Left ventricle myocardium inferior (tissue), 1 donor: ENCODE data around the gene C16orf87. TPM values are rescaled to one million over a fixed set of nuclear protein-coding genes. Genes with fewer than 3 reads are reported as not detected.
"Not testable (repeated sequence)": the region's sequence is repeated elsewhere in the genome, so short reads cannot be mapped to it uniquely, and the experiment has no call there.

ENCODE experiments used
- DNase-seq: peaks from one replicate; pipeline ENCODE4 v3.0.0-alpha.2; 2020
- H3K27ac ChIP-seq: fragments of 200-600 bp; replicated peaks from 2 replicates; pipeline ENCODE4 v1.8.0; 2021
- H3K27me3 ChIP-seq: fragments of 200-600 bp; 2 replicates; pipeline ENCODE4 v1.8.0; 2021; ENCODE audit warnings: low read depth
- H3K36me3 ChIP-seq: fragments of 200-600 bp; 2 replicates; pipeline ENCODE4 v1.8.0; 2021
- H3K4me1 ChIP-seq: fragments of 200-600 bp; 2 replicates; pipeline ENCODE4 v1.8.0; 2021
- H3K4me3 ChIP-seq: fragments of 200-600 bp; 2 replicates; pipeline ENCODE4 v1.8.0; 2021; ENCODE audit warnings: mild to moderate bottlenecking, moderate library complexity
- H3K9me3 ChIP-seq: fragments of 200-600 bp; replicated peaks from 2 replicates; pipeline ENCODE4 v1.8.0; 2021
- intact Hi-C: fragments of 100-400 bp; cut with micrococcal nuclease; formaldehyde crosslinking; loops from one replicate; pipeline ENCODE4 v1.11.0; 2022
- total RNA-seq: library from RNA; stranded (reverse); fragmentation: NEBNext Ultra II Directional; extraction: Animal tissue kit (Norgen Biotek cat#: 25700); gene quantifications from one replicate; pipeline ENCODE4 v1.2.1, GENCODE V29; 2021
- TF ChIP-seq, protein P1 (sequence below): fragments of 200-600 bp; IDR thresholded peaks from 2 replicates; pipeline ENCODE4 v1.8.0; 2021; ENCODE audit warnings: antibody characterized with exemption, mild to moderate bottlenecking, borderline replicate concordance
- donor health status: DM: no; HTN: yes; CAD: no; lungs with severe emphysema.

The C16orf87 gene
- total RNA-seq, 1 donor from 2014 or later = 12.5 TPM

DNA sequence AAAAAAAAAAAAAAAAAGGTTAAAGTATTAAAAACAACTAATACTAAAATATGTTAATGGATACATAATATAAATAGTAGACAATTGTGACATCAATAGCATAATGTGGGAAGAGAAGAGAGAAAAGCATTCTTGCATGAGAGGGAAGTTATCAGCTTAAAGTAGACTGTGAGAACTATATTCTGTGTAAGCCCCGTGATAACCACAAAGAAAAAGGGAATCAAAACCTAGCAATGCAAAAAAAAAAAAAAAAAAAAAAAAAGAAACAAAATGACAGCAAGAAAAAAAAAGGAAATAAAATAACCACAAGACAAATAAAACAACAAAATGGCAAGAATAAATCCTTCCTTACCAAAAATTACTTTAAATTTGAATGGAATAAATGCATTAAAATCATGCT is 43.1 kb downstream of the C16orf87 start:
- intact Hi-C loops = no loop called here
- Histone ChIP-seq H3K4me3 (no peak overlapping the region), H3K27me3 (no peaks in the 10 kb centered on the region), H3K36me3 (no peaks in the 10 kb centered on the region), H3K27ac (no peak overlapping the region), H3K4me1 (peaks cover 37% of the 10 kb centered on the region), H3K9me3 (peaks cover 9% of the 10 kb centered on the region)
- no peak for DNase-seq
- TF ChIP-seq, protein P1, sequence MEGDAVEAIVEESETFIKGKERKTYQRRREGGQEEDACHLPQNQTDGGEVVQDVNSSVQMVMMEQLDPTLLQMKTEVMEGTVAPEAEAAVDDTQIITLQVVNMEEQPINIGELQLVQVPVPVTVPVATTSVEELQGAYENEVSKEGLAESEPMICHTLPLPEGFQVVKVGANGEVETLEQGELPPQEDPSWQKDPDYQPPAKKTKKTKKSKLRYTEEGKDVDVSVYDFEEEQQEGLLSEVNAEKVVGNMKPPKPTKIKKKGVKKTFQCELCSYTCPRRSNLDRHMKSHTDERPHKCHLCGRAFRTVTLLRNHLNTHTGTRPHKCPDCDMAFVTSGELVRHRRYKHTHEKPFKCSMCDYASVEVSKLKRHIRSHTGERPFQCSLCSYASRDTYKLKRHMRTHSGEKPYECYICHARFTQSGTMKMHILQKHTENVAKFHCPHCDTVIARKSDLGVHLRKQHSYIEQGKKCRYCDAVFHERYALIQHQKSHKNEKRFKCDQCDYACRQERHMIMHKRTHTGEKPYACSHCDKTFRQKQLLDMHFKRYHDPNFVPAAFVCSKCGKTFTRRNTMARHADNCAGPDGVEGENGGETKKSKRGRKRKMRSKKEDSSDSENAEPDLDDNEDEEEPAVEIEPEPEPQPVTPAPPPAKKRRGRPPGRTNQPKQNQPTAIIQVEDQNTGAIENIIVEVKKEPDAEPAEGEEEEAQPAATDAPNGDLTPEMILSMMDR = no peak

DNA sequence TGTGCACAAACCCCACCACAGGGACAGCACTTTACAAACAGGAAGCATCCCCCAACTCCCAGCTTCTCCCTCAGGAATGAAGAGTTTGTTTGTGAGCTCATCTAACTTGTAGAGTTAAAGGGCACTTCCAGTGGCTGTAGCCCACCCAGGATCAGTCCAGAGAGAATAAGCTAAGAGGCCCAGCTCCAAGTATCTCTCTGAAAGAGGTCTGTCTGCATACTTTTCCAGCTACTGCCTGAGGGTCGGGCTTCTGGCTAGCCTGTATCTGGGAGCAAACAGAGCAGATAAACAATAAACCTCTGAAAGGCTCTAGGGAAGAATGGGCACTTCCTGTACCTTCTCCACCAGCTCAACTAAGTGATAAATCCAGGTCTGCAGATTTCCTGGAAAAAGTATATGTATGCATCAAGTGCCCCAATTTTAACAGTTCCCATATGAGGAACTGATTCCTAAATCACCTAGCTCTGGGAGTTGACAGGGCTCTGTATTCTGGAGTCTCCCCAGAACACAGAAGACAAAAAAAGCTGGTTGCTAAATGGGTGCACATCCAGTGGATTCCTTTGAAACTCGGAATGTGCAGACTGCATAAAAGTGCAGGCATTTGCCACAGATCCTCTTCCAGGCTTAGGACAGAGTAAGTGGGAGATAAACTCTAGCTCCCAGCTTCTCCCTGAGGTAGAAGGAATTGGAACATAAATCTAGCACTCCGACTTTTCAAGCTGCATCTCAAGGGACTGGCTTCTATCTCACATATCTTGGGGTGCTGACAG is 45.7 kb downstream of the C16orf87 start:
- H3K4me1 ChIP-seq = peaks cover 33% of the 10 kb centered on the region
- no peak for DNase-seq
- H3K4me3 ChIP-seq = no peak overlapping the region
- peak overlapping the region; percentile 7 for H3K27ac ChIP-seq
- no peaks in the 10 kb centered on the region for H3K27me3 ChIP-seq
- H3K9me3 ChIP-seq = peaks cover 9% of the 10 kb centered on the region
- TF ChIP-seq, protein P1 = no peak
- intact Hi-C loops = no loop called here
- H3K36me3 ChIP-seq = no peaks in the 10 kb centered on the region

DNA sequence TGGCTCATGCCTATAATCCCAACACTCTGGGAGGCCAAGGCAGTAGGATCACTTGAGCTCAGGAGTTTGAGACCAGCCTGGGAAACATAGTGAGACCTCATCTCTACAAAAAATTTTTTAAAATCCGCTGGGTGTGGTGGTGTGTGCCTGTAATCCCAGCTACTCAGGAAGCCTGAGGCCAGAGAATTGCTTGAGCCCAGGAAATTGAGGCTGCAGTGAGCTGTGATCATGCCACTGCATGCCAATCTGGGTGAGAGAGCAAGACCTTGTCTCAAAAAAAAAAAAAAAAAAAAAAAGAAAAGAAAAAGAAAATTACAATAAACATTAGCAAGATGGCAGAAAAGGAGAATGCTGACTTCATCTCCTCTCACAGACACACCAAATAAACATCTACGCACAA is 46.4 kb downstream of the C16orf87 start:
- H3K4me1 ChIP-seq = peaks cover 27% of the 10 kb centered on the region
- H3K4me3 ChIP-seq, H3K9me3 ChIP-seq, DNase-seq, intact Hi-C loops, H3K36me3 ChIP-seq, H3K27me3 ChIP-seq, H3K27ac ChIP-seq: not testable (repeated sequence)

DNA sequence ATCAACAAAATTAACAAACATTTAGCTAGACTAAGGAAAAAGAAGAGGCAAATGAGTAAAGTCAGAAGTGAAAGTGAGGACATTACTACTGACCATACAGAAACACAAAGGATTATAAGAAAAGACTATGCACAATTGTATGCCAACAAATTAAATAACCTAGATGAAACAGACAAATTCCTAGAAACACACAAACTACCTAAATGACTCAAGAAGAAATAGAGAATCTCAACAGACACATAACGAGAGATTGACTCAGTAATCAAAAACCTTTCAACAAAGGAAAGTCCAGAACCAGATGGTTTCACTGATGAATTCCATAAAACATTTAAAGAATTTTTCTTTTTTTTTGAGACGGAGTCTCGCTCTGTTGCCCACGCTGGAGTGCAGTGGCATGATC is 47.2 kb downstream of the C16orf87 start:
- TF ChIP-seq, protein P1 = no peak
- Histone ChIP-seq H3K27ac (no peak overlapping the region), H3K9me3 (peaks cover 9% of the 10 kb centered on the region), H3K4me1 (peaks cover 21% of the 10 kb centered on the region), H3K4me3 (no peak overlapping the region), H3K27me3 (no peaks in the 10 kb centered on the region), H3K36me3 (no peaks in the 10 kb centered on the region)
- intact Hi-C loops = no loop called here
- DNase-seq = no peak

DNA sequence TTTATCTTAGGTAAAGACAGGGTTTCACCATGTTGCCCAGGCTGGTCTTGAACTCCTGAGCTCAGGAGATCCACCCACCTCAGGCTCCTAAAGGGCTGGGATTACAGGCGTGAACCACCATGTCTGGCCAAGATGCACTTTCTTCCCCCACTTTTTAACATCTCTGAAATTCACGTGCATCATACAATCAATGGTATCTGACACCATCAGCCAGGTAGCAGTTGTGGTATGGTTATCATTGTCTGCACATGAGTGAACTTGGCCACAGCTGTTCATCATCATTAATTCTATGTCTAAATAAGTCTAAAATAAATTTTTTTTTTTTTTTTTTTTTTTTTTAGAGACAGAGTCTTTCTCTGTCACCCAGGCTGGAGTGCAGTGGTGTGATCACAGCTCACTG is 48.7 kb downstream of the C16orf87 start:
- H3K9me3 ChIP-seq = peaks cover 9% of the 10 kb centered on the region

DNA sequence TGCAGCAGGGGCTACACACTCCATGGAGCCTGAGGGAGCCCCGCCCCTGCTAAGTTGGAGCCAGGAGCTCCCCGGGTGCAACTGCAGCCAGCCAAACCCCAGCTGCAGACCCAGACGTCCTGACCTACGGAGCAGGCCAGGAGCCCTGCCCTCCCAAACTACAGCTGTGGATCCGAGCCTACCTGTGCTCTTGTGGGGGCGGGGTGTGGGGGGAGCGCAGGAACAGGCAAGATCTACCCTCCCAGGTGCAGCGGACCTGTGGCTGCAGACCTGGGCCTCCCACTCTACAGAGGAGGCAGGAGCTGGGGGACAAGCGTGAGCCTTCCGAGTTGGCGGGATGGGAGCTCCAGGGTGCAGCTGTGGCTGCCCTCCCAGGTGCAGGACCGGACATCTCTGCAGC is 53.2 kb downstream of the C16orf87 start:
- no peak for DNase-seq
- intact Hi-C loops = no loop called here
- peaks cover 4% of the 10 kb centered on the region for H3K4me1 ChIP-seq

More for the DNA sequence above, 48.7 kb downstream of the C16orf87 start:
- TF ChIP-seq, protein P1 = no peak
- Histone ChIP-seq H3K27ac (no peak overlapping the region), H3K4me1 (peaks cover 14% of the 10 kb centered on the region), H3K27me3 (no peaks in the 10 kb centered on the region), H3K4me3 (no peak overlapping the region), H3K36me3 (no peaks in the 10 kb centered on the region)
- intact Hi-C loops = no loop called here
- no peak for DNase-seq

More for the DNA sequence above, 53.2 kb downstream of the C16orf87 start:
- Histone ChIP-seq H3K9me3 (no peaks in the 10 kb centered on the region), H3K27me3 (no peaks in the 10 kb centered on the region), H3K27ac (no peak overlapping the region), H3K36me3 (no peaks in the 10 kb centered on the region), H3K4me3 (no peak overlapping the region)
- TF ChIP-seq, protein P1 = no peak
